ENCODE results near the gene OR51V1.
"Not testable (repeated sequence)": the region's sequence is repeated elsewhere in the genome, so short reads cannot be mapped to it uniquely, and the experiment has no call there.

OR51V1 gene, protein sequence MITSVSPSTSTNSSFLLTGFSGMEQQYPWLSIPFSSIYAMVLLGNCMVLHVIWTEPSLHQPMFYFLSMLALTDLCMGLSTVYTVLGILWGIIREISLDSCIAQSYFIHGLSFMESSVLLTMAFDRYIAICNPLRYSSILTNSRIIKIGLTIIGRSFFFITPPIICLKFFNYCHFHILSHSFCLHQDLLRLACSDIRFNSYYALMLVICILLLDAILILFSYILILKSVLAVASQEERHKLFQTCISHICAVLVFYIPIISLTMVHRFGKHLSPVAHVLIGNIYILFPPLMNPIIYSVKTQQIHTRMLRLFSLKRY

DNA sequence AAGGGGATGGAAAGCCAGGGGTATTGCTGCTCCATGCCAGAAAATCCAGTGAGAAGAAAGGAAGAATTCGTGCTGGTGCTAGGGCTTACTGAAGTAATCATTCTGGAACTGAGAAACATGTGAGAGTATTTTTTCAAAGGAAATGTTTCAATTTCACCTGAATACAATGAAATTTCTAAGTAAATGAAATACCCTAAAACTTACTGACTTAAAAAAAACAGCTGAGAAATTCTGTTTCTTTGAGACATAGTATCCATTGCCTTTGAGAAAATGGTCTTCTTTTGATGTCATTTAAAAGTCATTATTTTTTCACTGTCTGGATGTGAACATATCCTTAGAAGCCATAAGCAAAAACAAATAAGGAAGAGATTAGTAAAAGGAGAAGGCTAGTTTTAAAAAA, at the start of gene OR51V1:
TSS of gene OR51V1 (minus strand) at position 101 of the 400 bp plus-strand sequence. CDS start at position 101, 0 bp downstream.
- DNase-seq, result no peak

DNA sequence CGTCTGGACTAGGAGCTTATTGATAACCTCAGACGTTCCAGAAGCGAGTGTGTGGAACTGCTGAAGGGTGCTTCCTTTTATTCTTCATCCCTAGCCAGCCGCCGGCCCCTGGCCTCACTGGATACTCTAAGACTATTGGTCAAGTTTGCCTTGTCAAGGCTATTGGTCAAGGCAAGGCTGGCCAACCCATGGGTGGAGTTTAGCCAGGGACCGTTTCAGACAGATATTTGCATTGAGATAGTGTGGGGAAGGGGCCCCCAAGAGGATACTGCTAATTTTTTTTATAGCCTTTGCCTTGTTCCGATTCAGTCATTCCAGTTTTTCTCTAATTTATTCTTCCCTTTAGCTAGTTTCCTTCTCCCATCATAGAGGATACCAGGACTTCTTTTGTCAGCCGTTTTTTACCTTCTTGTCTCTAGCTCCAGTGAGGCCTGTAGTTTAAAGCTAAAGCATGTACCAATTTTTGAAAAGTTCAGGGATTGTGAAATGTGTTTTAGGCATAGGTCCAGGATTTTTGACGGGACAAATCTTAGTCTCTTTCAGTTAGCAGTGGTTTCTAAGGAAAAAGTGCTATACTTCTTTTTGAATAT, 49.4 kb upstream of the OR51V1 start, which contains the start of gene HBG1:
TSS of gene HBG1 (minus strand) at position 51 of the 590 bp plus-strand sequence. CDS start 53 bp downstream, outside the sequence.
- not testable (repeated sequence) for DNase-seq

GRCh38 chr11:5248498-5248897, 48.0 kb upstream of the OR51V1 start:
- DNase-seq, result not testable (repeated sequence)

- no peak for DNase-seq
Measured at GRCh38 chr11:5247472-5248192, 47.1 kb upstream of the OR51V1 start.

- no peak for DNase-seq
Measured at GRCh38 chr11:5246772-5247471, 46.4 kb upstream of the OR51V1 start.

GRCh38 chr11:5245155-5245554, 44.7 kb upstream of the OR51V1 start:
- no peak for DNase-seq

- DNase-seq, result no peak
Measured at GRCh38 chr11:5243816-5244180, 43.3 kb upstream of the OR51V1 start.

GRCh38 chr11:5242933-5243815, 42.7 kb upstream of the OR51V1 start:
- no peak for DNase-seq

GRCh38 chr11:5242208-5242607, 41.7 kb upstream of the OR51V1 start:
- no peak for DNase-seq

DNA sequence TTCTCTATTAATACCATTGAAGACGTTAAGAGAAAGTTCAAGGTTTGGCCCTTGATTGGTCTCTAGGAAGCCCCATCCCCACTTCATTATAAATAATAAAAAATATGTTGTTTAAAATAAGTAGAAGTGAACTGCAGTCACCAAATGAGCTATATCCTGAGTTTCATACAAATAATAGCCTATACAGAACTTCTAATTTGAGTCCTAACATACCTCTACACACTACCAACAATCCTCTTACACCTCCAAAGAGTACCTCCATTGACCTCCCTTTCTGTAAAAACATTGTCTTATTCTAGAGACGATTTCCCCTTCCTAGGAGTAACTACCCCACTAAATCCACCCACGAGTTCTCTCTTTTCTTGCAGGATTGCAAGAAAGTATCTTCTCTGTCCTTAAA, 41.0 kb upstream of the OR51V1 start:
- DNase-seq, result no peak

DNA sequence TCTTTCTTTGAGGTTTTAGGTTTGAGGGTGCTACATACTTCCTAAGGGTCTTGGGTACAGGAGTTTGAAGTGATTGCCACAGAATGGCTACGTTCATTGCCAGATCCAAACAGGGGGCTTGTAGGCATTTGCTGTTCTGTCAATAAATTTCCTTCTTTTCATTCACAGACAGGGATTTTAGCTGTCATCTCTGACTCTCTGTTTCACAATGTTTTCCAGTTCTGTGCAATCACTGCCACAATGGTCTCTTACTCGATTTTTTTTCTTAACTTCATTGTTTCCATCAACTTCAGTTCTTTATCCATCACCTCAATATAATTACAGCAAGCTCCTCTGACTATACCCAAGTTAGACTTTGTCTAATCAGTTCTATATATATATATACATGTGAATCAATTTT, 40.0 kb upstream of the OR51V1 start:
- no peak for DNase-seq

DNA sequence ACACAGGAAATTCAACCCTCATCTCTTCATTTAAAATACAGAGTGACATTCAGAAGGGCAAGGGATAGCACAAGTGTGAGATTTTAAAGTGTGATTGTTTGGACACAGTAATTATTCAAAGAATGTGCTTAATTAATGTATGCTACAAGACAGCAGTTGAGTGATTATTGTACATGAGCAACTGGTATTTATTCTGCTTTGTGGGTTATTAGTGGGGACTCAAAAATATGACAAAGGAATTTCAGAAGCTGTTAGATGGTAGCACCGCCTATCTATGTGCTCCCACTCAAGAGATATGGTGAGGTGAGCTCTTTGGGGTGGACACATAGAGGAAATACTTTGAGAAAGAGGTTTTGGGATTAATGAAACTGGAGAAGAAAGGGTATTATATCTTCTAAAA, 39.6 kb upstream of the OR51V1 start:
- DNase-seq, result no peak

GRCh38 chr11:5239046-5239445, 38.6 kb upstream of the OR51V1 start:
- DNase-seq, result no peak

DNA sequence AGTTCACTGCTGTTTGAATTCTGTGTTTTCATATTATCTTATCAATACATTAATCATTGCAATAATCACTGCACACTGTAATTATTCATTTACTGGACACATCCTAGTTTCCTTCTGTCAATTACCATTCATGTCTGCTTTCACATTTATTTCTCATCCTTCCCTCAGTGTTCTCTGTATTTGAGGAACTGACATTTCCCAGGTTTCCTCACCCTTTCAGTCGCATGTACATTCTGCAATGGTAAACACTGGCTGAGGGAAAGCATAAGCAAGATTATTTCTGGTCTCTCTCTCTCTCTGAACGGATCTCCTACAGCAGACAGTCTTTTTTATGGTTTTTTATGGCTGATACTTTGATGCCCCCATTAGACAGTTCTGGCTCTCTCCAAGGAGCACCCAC, 38.0 kb upstream of the OR51V1 start:
- no peak for DNase-seq

DNA sequence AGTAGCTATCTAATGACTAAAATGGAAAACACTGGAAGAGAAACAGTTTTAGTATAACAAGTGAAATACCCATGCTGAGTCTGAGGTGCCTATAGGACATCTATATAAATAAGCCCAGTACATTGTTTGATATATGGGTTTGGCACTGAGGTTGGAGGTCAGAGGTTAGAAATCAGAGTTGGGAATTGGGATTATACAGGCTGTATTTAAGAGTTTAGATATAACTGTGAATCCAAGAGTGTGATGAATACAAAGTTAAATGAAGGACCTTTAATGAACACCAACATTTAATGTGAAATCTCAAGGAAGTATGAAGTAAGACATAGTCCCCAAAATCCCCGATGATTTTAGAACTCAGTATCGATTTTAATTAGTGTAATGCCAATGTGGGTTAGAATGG, 36.9 kb upstream of the OR51V1 start:
- no peak for DNase-seq

- DNase-seq, result no peak
Measured at GRCh38 chr11:5235364-5236095, 35.0 kb upstream of the OR51V1 start.

DNA sequence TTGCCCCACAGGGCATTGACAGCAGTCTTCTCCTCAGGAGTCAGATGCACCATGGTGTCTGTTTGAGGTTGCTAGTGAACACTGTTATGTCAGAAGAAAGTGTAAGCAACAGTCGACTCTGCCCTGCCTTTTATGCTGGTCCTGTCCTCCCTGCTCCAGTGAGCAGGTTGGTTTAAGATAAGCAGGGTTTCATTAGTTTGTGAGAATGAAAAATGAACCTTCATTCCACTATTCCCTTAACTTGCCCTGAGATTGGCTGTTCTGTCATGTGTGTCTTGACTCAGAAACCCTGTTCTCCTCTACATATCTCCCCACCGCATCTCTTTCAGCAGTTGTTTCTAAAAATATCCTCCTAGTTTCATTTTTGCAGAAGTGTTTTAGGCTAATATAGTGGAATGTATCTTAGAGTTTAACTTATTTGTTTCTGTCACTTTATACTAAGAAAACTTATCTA, 33.9 kb upstream of the OR51V1 start, which contains the start of gene HBD:
TSS of gene HBD (minus strand) at position 103 of the 454 bp plus-strand sequence. CDS start at position 53, 50 bp downstream.
- no peak for DNase-seq

GRCh38 chr11:5233307-5233706, 32.8 kb upstream of the OR51V1 start:
- no peak for DNase-seq

DNA sequence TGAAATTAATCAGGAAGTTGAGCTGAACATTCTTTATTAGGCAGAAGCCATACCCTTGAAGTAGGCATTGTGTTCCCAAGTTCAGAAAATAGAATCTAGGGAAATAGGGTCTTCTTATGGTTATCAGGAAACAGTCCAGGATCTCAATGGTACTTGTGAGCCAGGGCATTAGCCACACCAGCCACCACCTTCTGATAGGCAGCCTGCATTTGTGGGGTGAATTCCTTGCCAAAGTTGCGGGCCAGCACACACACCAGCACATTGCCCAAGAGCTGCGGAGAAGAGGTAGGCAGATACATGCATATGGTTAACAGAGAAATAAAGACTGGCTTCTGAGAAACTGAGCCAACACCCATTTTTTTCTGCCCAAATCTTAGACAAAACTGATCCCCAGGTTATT, 32.3 kb upstream of the OR51V1 start:
- no peak for DNase-seq

DNA sequence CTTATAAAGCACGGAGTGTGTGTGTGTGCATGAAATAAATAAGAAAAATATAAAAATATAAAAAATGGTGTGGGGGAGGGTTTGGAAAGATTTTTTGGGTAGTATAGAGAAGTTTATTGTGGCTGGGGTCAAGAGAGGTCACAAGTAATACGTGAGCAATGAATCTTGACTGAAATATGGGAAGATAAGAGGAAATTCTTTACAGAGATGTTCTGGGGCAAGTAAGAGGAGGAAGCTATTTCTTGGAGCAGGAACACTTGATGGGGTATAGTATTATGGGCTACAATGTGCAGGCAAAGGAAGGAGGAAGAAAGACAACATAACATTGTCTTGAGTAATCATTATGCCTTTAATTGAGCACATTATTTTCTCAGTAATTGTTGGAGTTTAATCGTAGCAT, 31.7 kb upstream of the OR51V1 start:
- DNase-seq, result peak; percentile 24

DNA sequence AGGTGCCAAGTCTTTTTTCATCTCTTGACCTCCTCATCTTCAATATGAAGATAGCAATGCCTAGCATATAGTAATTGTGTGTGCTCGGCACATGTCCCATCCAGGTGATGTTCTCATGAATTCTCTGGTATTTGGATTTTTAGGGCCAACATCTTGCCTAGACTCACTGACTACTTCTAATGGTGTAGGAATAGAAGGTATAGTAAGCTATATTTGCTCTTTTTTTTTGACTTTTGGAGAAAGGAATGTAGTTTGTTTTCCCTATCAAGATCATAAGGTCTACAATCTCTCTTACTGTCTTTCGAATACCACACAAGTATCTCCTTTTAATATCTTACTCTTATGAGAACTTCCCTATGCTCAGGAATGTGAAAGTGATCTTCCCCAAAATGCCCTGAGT, 30.6 kb upstream of the OR51V1 start:
- no peak for DNase-seq
